H54 (cell line): ENCODE data around the gene RSAD1.

ENCODE experiments used
- DNase-seq: peaks from one replicate; pipeline ENCODE4 v3.0.0; 2011; ENCODE audit warnings: low spot score, mixed read lengths; ENCODE audit not compliant: insufficient read length
- FAIRE-seq: peaks from 3 replicates; lab custom pipeline; 2011; peaks lifted over from hg19 to GRCh38; lab: Jason Lieb, UNC
- POLR2A ChIP-seq: IDR thresholded peaks from 2 replicates; pipeline ENCODE4 v1.6.1; 2011; ENCODE audit warnings: low read depth, mild to moderate bottlenecking, low read length

RSAD1 gene

GRCh38 chr17:50534222-50534978, 55.7 kb downstream of the RSAD1 start:
- DNase-seq: no peak
- no peak for TF ChIP-seq POLR2A
- no peak for FAIRE-seq

GRCh38 chr17:50534979-50535326, 56.3 kb downstream of the RSAD1 start:
- FAIRE-seq (no peak), DNase-seq (no peak)
- TF ChIP-seq POLR2A: no peak

GRCh38 chr17:50535407-50535806, 56.7 kb downstream of the RSAD1 start:
- no peak for FAIRE-seq
- DNase-seq: no peak
- TF ChIP-seq POLR2A: no peak
